Measurements from ENCODE around the gene TRMT2A.

GRCh38 chr22:20142711-20143621 is 25.9 kb upstream of the TRMT2A start:
- TF ChIP-seq CTCF (conservative IDR thresholded peaks at IDR 0.05; ENCODE audit: low read length): no peak
- no peak for TF ChIP-seq EZH2phosphoT487 (IDR thresholded peaks at IDR 0.05; ENCODE audit: borderline replicate concordance, low read depth, low read length)

Data from OCI-LY7 (cell line).